Measurements from ENCODE around the gene ACSF3. TPM values are rescaled to one million over a fixed set of nuclear protein-coding genes. Genes with fewer than 3 reads are reported as not detected.
A peak's percentile ranks its signal among the peaks of the same experiment; 100 is the strongest.

Gene ACSF3
- polyA plus RNA-seq, 1 donor, result 17.9 TPM

DNA sequence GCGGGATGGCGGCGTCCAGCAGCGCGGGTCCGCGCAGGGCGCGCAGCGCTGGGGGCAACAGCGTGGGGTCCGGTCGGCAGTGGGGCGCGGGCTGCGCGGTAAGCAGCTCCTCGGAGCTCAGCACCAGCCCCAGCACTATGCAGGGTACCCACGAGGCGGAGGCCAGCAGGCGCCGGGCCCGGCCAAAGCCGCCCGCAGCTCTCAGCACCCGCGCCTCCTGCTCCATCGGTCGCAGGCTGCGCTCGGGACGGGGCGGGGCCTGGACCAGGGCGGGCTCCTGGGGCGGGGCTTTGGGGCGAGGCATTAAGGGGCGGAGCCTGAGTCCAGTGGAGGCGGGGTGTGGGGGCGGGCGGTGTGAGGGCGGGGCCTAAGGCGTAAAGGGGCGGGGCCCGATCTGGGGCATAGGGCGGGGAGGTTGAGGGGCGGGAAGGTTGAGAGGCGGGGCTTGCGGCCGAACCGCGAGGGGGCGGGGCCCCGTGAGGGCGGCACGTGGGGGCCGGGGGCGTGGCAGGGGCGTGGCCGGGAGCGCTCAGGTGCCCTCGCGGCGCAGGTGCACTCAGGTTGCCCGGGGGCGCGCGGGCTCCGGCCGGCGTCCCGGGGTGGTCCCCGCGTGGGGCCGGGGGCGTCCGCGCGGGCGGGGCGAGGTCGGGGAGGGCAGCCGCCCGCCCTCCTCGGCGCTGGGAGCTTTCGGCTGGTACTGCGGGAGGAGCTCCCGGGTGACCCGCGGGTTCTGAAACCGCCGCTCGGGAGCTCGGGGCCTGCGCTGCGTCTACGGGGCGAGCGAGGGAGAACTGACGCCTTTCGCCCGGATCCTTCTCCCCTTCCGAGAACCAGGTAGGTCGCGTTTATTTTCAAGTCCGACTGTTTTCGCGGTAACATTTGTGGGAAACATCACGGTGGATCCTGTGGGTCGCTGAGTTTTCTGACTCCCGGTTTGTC lies 108.1 kb downstream of the ACSF3 start:
- peak; percentile 36 for DNase-seq

- DNase-seq, result no peak
Observed at GRCh38 chr16:89202422-89203215, 109.0 kb downstream of the ACSF3 start.

Other genes with a start within 250 kb of the ACSF3 start
- 20.1 TPM for gene GALNS, start 236.9 kb upstream of the ACSF3 start, polyA plus RNA-seq (ENCODE audit: insufficient read length)
- 51.7 TPM for gene TRAPPC2L, start 236.7 kb upstream of the ACSF3 start, polyA plus RNA-seq (ENCODE audit: insufficient read length)
- gene PABPN1L, start 227.2 kb upstream of the ACSF3 start, polyA plus RNA-seq (ENCODE audit: insufficient read length), result not detected
- 23.2 TPM for gene CBFA2T3, start 116.6 kb upstream of the ACSF3 start, polyA plus RNA-seq (ENCODE audit: insufficient read length)
- 340 TPM for gene CDH15, start 77.9 kb downstream of the ACSF3 start, polyA plus RNA-seq (ENCODE audit: insufficient read length)
- gene SLC22A31, start 106.7 kb downstream of the ACSF3 start, polyA plus RNA-seq (ENCODE audit: insufficient read length), result 2.6 TPM
- 6.2 TPM for gene ZNF778, start 123.9 kb downstream of the ACSF3 start, polyA plus RNA-seq (ENCODE audit: insufficient read length)

Measured in hindlimb muscle (tissue), 1 donor.